ENCODE data around the gene VWA3A. TPM values are rescaled to one million over a fixed set of nuclear protein-coding genes. Genes with fewer than 3 reads are reported as not detected.
"Not testable (repeated sequence)": the region's sequence is repeated elsewhere in the genome, so short reads cannot be mapped to it uniquely, and the experiment has no call there.

The VWA3A gene
- polyA plus RNA-seq, 1 donor, result 0.06 TPM

DNA sequence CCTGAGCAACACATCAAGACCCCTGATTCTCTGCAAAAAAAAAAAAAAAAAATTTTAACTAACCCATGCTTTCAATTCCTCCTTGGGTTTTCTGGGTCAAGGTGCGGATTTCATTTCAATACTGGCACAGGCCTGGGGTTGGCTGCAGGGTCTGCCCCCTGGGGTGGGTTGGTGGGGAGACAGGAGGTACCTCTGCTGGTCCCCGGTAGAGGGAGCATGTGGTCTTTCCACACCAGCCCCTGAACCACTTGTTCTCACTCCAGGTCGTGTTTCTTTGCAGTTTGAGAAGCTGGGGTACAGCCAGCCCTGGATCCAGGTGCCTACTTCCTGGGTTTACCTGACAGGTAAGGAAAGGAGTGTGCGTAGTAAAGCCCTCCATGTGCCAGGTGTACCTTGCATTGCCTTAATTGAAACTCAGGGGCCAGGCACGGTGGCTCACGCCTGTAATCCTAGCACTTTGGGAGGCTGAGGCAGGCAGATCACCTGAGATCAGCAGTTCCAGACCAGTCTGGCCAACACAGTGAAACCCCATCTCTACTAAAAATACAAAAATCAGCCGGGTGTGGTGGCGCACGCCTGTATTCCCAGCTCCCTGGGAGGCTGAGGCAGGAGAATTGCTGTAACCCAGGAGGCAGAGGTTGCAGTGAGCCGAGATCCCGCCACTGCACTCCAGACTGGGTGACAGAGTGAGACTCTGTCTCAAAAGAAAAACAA, 91.7 kb downstream of the VWA3A start:
- no peak for DNase-seq

DNA sequence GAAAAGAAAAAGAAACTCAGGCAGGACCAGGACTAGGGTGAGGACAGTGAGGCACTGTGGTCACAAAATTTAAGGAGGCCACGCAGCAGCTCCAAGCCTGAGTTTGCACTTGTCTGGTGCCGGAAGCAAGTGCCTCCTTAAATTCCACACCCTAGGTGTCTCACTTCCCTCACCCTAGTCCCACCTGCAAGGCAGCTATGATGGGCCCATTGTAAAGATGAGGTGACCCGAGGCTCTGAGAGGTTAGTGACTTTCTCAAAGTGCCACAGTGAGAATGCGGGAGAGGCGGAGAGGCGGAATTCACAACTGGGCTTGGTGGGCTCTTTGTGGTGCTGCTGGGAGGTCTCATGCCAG, 92.3 kb downstream of the VWA3A start:
- no peak for DNase-seq

DNA sequence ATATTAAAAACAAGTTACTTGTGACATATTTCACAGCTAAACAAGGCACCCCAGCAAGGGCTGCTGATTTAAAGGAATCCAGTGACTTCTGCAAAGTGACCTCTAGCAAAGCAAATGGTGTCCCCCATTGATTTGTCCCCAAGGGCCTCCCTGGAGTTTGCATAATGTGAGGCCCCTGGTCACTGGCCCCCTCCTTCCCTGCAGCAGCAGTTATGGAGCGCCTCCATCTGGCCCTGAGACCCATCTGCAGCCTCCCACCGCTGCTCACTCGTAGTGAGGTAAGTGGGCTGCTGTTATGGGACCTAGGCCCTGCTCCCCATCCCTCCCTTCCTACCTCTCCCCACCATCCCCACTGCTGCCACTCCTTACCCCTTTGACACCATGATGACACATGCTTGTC, 94.2 kb downstream of the VWA3A start:
- no peak for DNase-seq

DNA sequence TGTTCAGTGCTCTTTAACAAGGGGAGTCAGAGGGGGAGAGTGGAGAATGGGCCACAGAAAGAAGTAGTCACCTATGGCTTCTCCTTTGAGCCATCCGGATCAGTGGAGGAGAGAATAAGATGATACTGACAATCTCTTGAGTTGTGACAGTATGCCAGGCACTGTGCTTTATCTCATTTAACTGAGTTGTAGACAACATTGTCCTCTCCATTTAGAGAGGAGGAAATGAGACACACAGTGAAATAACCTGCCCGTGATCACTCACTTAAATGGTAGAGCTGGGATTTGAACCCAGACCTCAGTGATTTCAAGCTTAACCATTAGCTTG, 95.9 kb downstream of the VWA3A start:
- DNase-seq, result no peak

DNA sequence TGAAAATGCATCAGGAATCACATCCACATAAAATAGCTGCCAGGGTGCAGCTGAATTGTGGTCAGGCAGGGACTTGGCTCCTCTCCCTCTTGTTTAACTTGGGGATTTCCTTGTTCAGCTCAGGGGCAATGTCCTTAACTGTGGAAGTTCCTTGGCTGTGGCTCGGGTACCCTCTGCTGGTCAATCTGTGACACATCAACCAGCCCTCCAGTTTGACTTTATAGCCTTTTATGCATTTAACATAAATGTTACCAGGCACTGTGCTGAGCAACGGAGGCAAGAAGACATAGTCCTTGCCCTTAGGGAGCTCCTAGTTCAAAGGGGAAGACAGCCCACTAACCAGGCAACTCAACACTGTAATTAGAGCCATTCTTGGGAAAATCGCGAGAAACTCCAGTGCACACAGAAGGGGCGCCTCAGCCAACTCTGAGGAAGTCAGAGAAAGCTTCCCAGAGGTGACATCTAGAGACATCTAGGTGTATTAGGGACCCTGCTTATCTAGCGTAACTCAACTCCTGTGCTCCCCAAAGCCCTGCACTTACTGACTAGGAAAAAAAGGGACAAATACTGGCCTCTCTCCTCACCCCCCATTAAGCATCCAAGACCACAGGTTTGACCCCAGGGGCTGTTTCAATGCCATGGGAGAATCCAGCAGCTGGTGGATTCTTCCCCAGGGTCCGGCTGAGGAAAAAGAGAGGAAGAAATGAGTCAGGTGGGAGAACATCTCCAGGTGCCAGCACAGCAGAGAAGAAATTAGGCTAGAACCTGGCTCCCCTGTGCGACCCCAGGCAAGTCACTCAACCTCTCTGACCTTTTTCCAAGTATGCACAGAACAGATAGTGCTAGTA, 96.5 kb downstream of the VWA3A start:
- DNase-seq, result peak; percentile 70

DNA sequence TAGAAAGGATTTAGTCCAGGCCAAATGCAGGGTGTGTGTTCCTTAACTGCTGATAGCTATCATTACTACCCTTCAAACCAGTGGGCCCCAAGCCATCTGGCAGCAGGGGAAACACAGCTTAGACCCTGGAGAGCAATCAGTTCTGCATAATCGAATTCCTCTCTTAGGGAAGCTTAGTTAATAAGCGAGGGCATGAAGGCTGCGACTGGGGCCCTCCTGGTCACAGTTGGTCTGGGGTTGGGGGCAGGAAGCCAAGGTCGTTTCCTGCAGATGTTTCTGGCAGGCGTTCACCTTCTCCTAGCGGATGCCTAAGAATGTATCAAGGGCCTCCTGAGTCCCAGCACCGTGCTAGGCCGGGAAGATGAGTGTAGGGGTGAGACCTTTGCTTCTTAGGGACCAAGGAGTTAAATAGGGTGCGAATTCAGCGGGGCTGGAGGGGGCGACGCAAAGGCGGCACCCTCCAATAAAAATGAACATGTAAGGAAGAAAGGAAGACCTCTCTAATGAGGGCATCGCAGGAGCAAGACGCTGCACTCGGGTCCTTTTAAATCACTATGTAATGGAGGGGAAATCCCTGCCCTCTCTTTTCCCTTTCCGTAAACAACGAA, 97.2 kb downstream of the VWA3A start:
- DNase-seq, result peak; percentile 44

DNA sequence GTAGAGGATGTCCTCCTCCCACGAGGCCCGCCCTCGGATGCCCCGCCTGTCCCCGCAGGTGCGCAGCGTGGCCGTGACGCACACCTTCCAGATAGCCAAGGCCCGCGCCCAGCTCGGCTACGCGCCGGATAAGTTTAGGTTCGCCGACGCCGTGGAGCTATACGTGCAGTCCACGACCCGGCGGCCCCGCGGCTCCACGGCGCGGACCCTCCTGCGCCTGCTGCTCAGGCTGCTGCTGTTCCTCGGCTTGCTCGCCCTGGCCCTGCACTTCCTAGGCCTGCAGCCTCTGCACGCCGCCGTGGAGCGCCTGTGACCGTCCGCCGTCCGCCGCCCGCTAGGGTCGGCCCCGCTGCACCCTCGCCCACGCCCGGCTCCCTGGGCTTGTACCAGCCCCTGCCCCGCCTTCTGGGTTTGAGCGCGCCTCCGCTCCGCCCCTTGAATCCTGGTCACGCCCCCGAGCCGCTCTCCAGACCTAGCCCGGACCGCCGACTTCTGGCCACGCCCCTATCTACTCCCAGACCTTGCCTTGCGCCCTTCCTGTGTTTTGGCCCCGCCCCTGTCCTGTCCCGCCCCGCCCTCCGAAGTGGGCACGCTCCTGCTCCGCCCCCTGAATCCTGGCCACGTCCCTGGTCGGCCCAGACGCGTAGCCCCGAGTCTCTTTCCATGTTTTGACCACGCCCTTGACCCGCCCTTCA, 97.9 kb downstream of the VWA3A start:
- DNase-seq, result peak; percentile 98

DNA sequence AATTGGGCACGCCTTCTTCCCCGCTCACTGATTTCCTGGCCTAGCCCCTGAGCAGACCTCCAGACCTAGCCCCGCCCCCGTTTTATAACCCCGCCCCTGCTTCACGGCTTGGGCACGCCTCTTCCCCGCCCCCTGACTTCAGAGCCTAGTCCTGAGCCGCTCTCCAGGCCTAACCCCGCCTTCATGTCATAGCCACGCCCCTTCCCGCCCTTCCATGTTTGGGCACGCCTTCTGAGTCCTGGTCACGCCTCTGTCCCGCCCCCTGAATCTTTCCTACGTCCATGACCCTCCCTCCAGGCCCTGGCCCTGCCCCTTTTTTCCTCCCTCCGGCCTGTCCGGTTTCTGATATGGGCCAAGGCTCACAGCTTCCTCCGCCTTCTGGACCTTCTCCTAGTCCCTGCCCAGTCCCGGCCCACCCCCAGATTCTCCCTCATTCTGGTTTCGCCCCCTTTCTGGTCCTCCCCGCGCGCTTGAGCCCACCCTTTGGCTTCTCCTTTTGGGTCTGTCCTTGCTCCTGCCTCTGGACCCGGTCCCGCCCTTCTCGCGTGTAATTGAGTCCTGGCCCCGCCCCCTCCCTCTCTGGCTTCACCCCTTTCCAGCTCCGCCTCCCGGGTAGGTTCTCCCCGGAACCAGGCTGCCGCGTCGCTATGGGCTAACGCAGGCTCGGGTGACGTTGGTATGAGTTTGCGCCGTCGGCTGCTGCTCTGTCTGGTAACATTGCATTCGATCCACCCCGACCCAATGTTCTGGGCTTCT, 98.6 kb downstream of the VWA3A start:
- DNase-seq, result peak; percentile 100

DNA sequence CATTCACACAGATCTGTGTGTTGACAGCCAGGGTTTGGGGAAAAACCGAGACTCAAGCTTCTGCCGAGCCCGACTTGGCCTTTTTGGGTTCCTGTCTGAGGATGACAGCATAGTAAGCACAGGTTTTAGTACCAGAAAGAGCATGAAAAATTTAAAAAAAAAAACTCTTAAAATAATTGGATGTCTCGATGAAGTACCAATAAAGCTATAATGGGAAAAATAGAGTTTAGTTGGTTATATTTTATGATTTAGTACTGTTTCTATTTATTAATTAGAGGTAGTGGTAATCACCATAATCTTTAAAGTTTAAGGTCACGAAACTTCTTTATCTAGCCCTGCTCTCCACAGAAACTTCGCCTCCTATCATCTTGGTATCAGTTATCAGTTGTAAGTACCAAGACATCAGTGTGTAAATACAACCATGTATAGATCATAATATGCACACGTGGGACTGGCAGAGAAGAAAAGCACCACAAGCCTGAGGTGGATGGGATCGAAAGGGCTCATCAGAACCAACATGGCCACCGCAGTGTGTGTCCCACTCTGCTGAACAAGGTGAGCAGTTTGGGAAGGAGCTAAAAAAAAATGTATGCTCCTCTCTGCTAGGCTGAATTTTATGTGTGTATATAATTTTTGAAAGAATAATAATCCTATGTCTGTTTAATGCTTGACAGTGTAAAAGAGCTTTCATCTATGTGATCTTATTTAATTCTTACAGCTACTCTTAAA, 99.4 kb downstream of the VWA3A start:
- DNase-seq, result peak; percentile 39

DNA sequence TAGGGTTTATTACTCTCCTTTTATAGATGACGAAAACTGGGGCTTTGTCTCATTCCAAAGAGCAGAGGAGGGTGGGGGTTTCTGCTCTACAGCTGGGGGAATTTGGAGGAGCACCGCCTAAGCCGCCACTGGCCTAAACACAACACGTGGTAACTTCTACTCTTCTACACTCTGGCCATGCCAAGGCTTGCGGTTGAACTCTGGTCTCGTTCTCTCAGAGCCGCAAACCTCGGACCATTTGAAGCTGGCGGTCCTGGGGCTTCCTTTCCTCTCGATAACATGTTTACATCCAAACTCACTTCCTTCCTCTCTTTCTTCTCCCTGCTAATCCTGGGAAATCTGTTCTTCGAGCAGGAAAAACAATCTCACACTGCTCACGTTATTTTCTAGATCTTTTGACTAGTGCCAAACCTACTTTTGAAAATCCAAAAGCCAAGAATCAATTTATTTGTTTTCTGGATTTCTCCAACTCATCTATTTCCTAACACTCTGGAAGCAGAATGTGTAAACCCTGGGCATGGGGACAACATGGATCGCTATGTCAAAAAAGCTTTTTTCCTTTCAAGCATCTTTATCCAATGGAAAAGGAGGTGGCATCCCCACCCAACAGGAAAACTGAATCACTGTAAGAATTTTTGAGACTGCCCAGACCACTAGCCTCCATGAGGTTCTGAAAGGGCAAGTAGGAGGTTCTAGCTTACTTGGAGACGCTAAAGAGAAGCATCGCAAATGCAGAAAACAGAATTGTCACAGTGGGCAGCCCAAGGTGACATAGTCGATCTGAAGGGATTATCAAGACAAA, 100.1 kb downstream of the VWA3A start:
- DNase-seq, result peak; percentile 85

DNA sequence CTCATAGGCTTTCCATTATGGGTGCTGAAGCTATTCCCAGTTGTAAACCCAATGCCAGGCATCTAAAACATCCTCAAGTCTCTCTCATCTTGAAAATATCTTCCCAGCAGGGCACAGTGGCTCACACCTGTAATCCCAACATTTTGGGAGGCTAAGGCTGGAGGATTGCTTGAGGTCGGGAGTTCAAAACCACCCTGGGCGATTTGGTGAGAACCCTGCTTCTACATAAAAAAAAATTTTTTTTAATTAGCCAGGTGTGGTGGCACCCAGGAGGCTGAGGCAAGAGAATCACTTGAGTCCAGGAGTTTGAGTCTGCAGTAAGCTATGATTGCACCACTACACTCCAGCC, 100.7 kb downstream of the VWA3A start:
- no peak for DNase-seq

DNA sequence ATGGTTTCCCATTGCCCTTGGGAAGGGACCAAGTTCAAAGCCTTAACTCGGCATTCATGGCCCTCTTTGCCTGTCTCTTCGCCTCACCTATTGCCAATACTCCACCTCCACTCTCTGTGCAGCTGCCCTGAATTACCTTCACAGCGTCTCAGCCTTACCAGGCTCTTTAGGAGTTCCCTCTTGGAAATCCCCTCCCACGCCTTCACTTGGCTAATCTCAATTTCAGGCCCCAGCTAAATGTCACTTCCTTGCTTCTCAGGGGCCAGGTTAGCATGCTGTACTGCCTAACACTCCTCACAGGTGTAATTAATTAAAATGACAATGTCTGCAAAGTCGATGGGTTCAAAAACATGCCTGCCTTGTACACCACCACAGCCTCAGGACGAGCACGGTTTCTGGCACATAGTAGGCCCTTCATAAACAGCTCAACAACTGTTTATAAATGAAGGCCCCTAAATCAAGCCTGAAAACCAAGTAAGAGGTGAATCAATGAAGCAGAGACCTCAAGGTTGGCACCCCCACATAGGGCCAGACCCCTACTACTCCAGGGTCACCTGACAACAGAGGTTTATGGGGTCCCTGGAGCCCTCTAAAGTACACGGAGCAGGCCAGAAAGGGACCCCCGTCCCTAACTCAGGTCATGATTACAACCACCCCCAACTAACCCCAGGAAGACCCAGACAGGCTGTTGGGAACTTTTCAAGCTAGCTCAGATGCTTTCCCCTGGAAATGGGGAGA, 102.5 kb downstream of the VWA3A start:
- no peak for DNase-seq

DNA sequence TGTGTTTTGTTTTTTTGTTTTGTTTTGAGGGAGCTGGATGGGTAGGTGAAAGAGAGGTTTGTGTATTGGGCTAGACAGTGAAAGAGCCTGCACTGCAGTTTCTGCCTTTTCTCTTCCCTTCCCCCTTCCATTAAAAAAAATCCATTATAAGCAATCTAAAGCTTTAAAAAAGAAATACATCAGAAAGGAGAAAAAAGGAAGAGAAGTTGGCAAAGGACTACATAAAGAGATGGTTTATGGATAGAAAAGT, 103.0 kb downstream of the VWA3A start:
- DNase-seq, result no peak

DNA sequence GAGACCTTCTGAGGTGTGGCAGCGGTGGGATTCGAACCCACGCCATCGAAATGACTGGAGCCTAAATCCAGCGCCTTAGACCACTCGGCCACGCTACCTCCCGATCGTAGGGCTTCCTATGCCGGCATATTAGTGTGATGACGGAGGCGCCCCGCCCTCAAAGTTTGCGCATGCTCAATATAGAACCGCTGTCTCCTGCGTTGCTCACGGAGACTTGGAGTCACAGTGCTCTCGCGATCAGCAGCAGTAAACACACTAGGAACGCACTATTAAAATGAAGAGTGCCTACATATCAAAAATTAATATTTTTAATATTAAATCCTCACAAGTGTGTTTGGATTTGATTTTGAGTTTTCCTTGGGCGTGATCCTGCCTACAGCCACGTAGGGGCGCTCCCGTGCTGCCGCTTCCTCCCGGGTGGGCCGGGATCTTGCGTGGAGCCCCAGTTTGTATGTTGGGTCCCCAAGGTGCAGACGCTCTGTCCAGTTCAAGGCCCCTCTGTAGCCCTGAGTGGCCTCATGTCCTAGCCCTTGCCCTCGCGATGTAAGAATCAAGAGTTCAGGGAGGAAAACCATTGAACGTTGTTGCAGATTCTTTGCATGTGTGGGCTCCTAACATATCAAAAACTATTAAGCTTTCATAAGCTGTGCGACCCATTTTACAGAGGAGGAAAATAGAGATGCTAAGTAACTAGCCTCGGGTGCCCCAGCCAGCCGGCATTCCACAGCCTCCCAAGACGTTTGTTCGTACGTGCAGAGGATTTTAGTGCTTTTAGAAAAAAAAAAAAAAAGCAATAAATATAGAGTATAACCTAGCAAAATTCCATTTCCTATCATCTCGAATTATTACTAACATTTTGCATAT, 103.6 kb downstream of the VWA3A start:
- peak; percentile 94 for DNase-seq

DNA sequence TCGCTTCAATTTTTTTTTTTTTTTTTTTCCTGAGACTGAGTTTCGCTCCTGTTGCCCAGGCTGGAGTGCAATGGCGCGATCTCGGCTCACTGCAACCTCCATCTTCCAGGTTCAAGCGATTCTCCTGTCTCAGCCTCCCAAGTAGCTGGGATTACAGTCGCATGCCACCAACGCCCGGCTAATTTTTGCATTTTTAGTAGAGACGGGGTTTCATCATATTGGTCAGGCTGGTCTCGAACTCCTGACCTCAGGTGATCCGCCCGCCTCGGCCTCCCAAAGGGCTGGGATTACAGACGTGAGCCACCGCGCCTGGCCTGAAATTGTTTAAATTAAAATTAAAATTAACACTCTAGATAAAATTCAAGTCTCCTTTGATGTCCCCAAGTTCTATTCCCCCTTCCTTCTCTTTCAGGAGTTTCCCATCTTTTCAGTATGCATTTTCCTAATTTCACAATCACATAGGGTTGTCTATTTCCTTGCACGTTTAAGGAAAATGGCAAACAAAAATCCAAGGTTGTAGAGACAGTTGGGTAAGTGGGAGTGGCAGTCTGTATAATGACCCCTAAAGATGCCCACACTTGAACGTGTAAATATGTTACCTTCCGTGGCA, 104.3 kb downstream of the VWA3A start:
- not testable (repeated sequence) for DNase-seq

DNA sequence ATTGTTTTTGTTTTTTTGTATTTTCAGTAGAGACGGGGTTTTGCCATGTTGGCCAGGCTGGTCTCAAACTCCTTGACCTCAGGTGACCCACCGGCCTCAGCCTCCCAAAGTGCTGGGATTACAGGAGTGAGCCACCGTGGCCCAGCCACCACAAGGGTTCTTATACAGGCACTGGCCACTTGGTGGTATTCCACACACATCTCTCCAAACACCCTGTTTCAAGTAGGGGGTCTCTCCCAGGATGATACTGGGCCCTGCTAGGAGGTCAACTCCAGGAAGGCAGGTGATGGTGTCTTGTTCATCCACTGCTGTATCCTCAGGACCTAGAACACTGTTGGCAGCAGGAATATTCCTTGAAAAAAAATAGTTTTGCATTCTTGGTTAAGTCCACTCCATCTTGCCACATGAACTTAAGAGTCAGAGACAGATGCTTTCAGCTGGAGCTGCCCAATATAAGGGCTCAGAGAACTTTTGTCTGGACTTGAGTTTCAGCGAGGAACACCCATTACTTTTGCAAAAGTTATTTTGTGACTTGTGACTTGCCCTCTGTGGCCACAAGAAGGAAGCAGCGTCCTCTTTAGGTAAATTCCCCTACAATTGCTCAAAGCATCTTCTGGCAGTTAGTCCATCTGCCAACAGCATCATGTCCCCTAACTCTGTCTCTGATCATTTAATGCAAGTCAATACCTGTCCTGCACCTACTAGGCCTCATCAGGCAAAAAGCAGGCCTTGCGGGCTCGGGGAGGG, 106.4 kb downstream of the VWA3A start:
- no peak for DNase-seq

DNA sequence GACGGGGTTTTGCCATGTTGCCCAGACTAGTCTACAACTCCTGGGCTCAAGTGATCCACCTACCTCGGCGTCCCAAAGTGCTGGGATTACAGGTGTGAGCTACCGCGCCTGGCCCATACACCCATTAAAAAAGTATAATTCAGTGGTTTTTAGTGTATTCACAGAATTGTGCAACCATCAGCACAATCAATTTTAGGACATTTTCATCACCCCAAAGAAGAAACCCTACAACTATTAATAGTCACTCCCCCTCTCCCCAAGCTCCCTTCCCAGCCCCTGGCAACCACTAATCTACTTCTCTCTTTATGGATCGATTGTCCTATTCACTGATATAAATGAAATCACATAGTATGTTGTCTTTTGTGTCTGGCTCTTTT, 109.9 kb downstream of the VWA3A start:
- DNase-seq, result no peak

DNA sequence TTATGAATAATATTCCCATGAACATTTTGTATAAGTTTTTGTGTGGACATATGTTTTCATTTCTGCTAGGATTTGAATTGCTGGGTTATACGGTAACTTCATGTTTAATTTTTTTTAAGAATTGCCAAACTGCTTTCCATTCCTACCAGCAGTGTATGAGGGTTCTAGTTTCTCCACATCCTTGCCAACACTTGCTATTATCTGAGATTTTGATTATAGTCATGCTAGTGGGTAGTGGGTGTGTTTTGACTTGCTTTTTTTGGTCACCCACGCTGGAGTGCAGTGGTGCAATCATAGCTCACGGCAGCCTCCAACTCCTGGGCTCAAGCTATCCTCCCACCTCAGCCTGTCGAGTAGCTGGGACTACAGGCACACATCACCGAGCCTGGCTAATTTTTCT, 110.8 kb downstream of the VWA3A start:
- DNase-seq, result no peak

All from hindlimb muscle (tissue), 1 donor.